ENCODE results near the gene MRM1. TPM values are rescaled to one million over a fixed set of nuclear protein-coding genes. Genes with fewer than 3 reads are reported as not detected.

The MRM1 gene
- total and polyA plus RNA-seq, 9 of the 15 experiments (the other 6 are each of a cell fraction or from before 2014, with no cell fraction given), result 0.61 to 28.4 (median 21.5) TPM

GRCh38 chr17:36590082-36590481 lies 11.3 kb upstream of the MRM1 start (continued):
- TF ChIP-seq, protein P1, sequence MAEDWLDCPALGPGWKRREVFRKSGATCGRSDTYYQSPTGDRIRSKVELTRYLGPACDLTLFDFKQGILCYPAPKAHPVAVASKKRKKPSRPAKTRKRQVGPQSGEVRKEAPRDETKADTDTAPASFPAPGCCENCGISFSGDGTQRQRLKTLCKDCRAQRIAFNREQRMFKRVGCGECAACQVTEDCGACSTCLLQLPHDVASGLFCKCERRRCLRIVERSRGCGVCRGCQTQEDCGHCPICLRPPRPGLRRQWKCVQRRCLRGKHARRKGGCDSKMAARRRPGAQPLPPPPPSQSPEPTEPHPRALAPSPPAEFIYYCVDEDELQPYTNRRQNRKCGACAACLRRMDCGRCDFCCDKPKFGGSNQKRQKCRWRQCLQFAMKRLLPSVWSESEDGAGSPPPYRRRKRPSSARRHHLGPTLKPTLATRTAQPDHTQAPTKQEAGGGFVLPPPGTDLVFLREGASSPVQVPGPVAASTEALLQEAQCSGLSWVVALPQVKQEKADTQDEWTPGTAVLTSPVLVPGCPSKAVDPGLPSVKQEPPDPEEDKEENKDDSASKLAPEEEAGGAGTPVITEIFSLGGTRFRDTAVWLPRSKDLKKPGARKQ (CRISPR knock-in tag; IDR thresholded peaks at IDR 0.05), result no peak
- TF ChIP-seq GTF2A2 (tag; IDR thresholded peaks at IDR 0.05), result no peak
- no peak for TF ChIP-seq NFYB (IDR thresholded peaks at IDR 0.05; ENCODE audit: extremely low read depth, insufficient read length)
- TF ChIP-seq NFE2L1 (tag; IDR thresholded peaks at IDR 0.05; ENCODE audit: borderline replicate concordance, low read depth), result no peak
- no peak for TF ChIP-seq BCLAF1 (IDR thresholded peaks at IDR 0.05; ENCODE audit: borderline replicate concordance in 1 of 2, control insufficient read depth in 1 of 2, low read depth in 2 of 2, low read length in 1 of 2)
- TF ChIP-seq, protein P2, sequence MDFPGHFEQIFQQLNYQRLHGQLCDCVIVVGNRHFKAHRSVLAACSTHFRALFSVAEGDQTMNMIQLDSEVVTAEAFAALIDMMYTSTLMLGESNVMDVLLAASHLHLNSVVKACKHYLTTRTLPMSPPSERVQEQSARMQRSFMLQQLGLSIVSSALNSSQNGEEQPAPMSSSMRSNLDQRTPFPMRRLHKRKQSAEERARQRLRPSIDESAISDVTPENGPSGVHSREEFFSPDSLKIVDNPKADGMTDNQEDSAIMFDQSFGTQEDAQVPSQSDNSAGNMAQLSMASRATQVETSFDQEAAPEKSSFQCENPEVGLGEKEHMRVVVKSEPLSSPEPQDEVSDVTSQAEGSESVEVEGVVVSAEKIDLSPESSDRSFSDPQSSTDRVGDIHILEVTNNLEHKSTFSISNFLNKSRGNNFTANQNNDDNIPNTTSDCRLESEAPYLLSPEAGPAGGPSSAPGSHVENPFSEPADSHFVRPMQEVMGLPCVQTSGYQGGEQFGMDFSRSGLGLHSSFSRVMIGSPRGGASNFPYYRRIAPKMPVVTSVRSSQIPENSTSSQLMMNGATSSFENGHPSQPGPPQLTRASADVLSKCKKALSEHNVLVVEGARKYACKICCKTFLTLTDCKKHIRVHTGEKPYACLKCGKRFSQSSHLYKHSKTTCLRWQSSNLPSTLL (IDR thresholded peaks at IDR 0.05), result no peak
- no peak for TF ChIP-seq IFI16 (CRISPR knock-in tag; IDR thresholded peaks at IDR 0.05)
- TF ChIP-seq IRF9 (tag; IDR thresholded peaks at IDR 0.05), result no peak
- peak; percentile 66; the same call in 1 of the 2 replicates for TF ChIP-seq CEBPG (CRISPR knock-in tag; IDR thresholded peaks at IDR 0.05)
- peak; percentile 83 to 90 for TF ChIP-seq CEBPG (tag; conservative IDR thresholded peaks at IDR 0.05 in 1 of 2, IDR thresholded peaks at IDR 0.05 in 1 of 2)
- peak; percentile 64 for TF ChIP-seq VEZF1 (CRISPR knock-in tag; IDR thresholded peaks at IDR 0.05)
- no peak for TF ChIP-seq CHD1 (IDR thresholded peaks at IDR 0.05; ENCODE audit: low read length)
- TF ChIP-seq CTBP1 (IDR thresholded peaks at IDR 0.05; ENCODE audit: borderline replicate concordance), result 0 out of 2 replicates have a peak, but pooled peaks have one; percentile 12
- TF ChIP-seq ZNF354B (CRISPR knock-in tag; IDR thresholded peaks at IDR 0.05), result no peak
- peak in 1 of 2 experiments; percentile 55; a peak in 1 of 3 replicates for TF ChIP-seq CBX3 (IDR thresholded peaks at IDR 0.05; ENCODE audit: borderline replicate concordance in 1 of 2, low read length in 2 of 2)
- TF ChIP-seq FOS (IDR thresholded peaks at IDR 0.05; ENCODE audit: extremely low read depth, insufficient read length), result no peak
- no peak for TF ChIP-seq MEF2A (IDR thresholded peaks at IDR 0.05; ENCODE audit: control insufficient read depth, low read depth, low read length)
- TF ChIP-seq ZNF57 (CRISPR knock-in tag; IDR thresholded peaks at IDR 0.05), result no peak
- TF ChIP-seq RBM14 (IDR thresholded peaks at IDR 0.05; ENCODE audit: borderline replicate concordance, insufficient read depth, low read depth, low read length), result no peak
